Epithelial cell of proximal tubule (primary cell): ENCODE data around the gene C16orf78. TPM values are rescaled to one million over a fixed set of nuclear protein-coding genes. Genes with fewer than 3 reads are reported as not detected.

Experiments used
- DNase-seq: peaks from one replicate; pipeline ENCODE4 v3.0.0-alpha.2; 2011; ENCODE audit warnings: low read depth
- H3K4me3 ChIP-seq: 2 replicates; pipeline ENCODE4 v1.5.1; 2011; ENCODE audit warnings: low read depth, mild to moderate bottlenecking, low read length
- CTCF ChIP-seq: conservative IDR thresholded peaks from 2 replicates; pipeline ENCODE4 v1.5.1; 2012; ENCODE audit warnings: low read depth, mild to moderate bottlenecking, low read length
- total RNA-seq: library from RNA; depleted of rRNA; stranded (reverse); fragments of >200 nt; gene quantifications from 2 replicates; pipeline ENCODE4 v1.2.3, GENCODE V29; 2015

The C16orf78 gene
- total RNA-seq, 1 donor from 2014 or later: not detected

- DNase-seq: no peak
- no peak for TF ChIP-seq CTCF
These were observed 51.4 kb downstream of the C16orf78 start for GRCh38 chr16:49424961-49425360.

GRCh38 chr16:49427771-49428170 lies 54.2 kb downstream of the C16orf78 start:
- H3K4me3 ChIP-seq: no peak overlapping the region
- no peak for TF ChIP-seq CTCF
- DNase-seq: no peak

More at GRCh38 chr16:49424961-49425360, 51.4 kb downstream of the C16orf78 start:
- H3K4me3 ChIP-seq: no peak overlapping the region

- no peak overlapping the region for H3K4me3 ChIP-seq
- no peak for DNase-seq
- no peak for TF ChIP-seq CTCF
These were observed 55.2 kb downstream of the C16orf78 start for GRCh38 chr16:49428808-49429207.

- H3K4me3 ChIP-seq: no peak overlapping the region
- no peak for TF ChIP-seq CTCF
- DNase-seq: no peak
These were observed 57.4 kb downstream of the C16orf78 start for GRCh38 chr16:49431040-49431439.

- no peak overlapping the region for H3K4me3 ChIP-seq
- TF ChIP-seq CTCF: no peak
- no peak for DNase-seq
These were observed 58.1 kb downstream of the C16orf78 start for GRCh38 chr16:49431591-49432290.

- H3K4me3 ChIP-seq: no peak overlapping the region
- no peak for DNase-seq
- TF ChIP-seq CTCF: no peak
These were observed 61.1 kb downstream of the C16orf78 start for GRCh38 chr16:49434733-49435132.

- DNase-seq: no peak
- no peak overlapping the region for H3K4me3 ChIP-seq
- TF ChIP-seq CTCF: no peak
These were observed 62.6 kb downstream of the C16orf78 start for GRCh38 chr16:49436181-49436580.
